ENCODE results near the gene RARA.
A peak's percentile ranks its signal among the peaks of the same experiment; 100 is the strongest.

RARA gene

GRCh38 chr17:40330850-40331470 lies 22.0 kb downstream of the RARA start:
- DNase-seq = no peak

- DNase-seq = no peak
Measured at GRCh38 chr17:40331743-40332641, 23.0 kb downstream of the RARA start.

GRCh38 chr17:40333781-40334448 lies 24.9 kb downstream of the RARA start:
- DNase-seq = no peak

GRCh38 chr17:40335620-40336019 lies 26.6 kb downstream of the RARA start:
- DNase-seq = no peak

- no peak for DNase-seq
Measured at GRCh38 chr17:40337351-40337750, 28.4 kb downstream of the RARA start.

GRCh38 chr17:40338058-40338457 lies 29.1 kb downstream of the RARA start:
- DNase-seq = no peak

- no peak for DNase-seq
Measured at GRCh38 chr17:40338941-40339649, 30.1 kb downstream of the RARA start.

- DNase-seq = no peak
Measured at GRCh38 chr17:40340327-40340726, 31.3 kb downstream of the RARA start.

- DNase-seq = peak; percentile 79
Measured at GRCh38 chr17:40340880-40341807, 32.2 kb downstream of the RARA start.

- peak; percentile 26 for DNase-seq
Measured at GRCh38 chr17:40341808-40342503, 33.0 kb downstream of the RARA start.

GRCh38 chr17:40342504-40343218 lies 33.7 kb downstream of the RARA start:
- no peak for DNase-seq

GRCh38 chr17:40343219-40344119 lies 34.5 kb downstream of the RARA start:
- no peak for DNase-seq

- no peak for DNase-seq
Measured at GRCh38 chr17:40344421-40345160, 35.6 kb downstream of the RARA start.

- peak; percentile 24 for DNase-seq
Measured at GRCh38 chr17:40345161-40345993, 36.4 kb downstream of the RARA start.

GRCh38 chr17:40345994-40346764 lies 37.2 kb downstream of the RARA start:
- no peak for DNase-seq

- no peak for DNase-seq
Measured at GRCh38 chr17:40346765-40347158, 37.8 kb downstream of the RARA start.
